H1 (cell line): Measurements from ENCODE around the gene ALG3. TPM values are rescaled to one million over a fixed set of nuclear protein-coding genes. Genes with fewer than 3 reads are reported as not detected.

ENCODE experiments used
- CTCF ChIA-PET: fragments of 300-600 bp; sonication (Branson Sonifier 250); formaldehyde crosslinking; loops from one replicate; lab custom pipeline; 2021; ENCODE audit not compliant: partially characterized antibody; lab: Charles Lee
- POLR2A ChIA-PET: fragments of 300-600 bp; sonication (Branson Sonifier 250); formaldehyde crosslinking; loops from one replicate; lab custom pipeline; 2021; ENCODE audit warnings: inconsistent platforms; ENCODE audit not compliant: partially characterized antibody; lab: Charles Lee
- DNase-seq, 2 experiments: peaks; one replicate each; pipeline versions ENCODE4 v3.0.0 to v3.0.0-alpha.2; 2010 to 2022; ENCODE audit warnings: low spot score in 2 of 2, low read depth in 1 of 2, mixed read lengths in 1 of 2
- FAIRE-seq: peaks from 2 replicates; lab custom pipeline; 2011; peaks lifted over from hg19 to GRCh38; lab: Jason Lieb, UNC
- H2AFZ ChIP-seq: 2 replicates; pipeline ENCODE4 v1.8.1; 2012; ENCODE audit warnings: low read length, inconsistent platforms
- H2AK5ac ChIP-seq: 2 replicates; pipeline ENCODE4 v1.6.1; 2013; ENCODE audit warnings: low read depth, low read length
- H2BK120ac ChIP-seq: replicated peaks from 2 replicates; pipeline ENCODE3; 2013; ENCODE audit warnings: low read depth, low read length, inconsistent platforms
- H2BK12ac ChIP-seq: 2 replicates; pipeline ENCODE4 v1.6.1; 2013; ENCODE audit warnings: low read depth, low read length
- H2BK15ac ChIP-seq: 2 replicates; pipeline ENCODE4 v1.6.1; 2013; ENCODE audit warnings: low read length
- H2BK20ac ChIP-seq: 2 replicates; pipeline ENCODE4 v1.6.1; 2013; ENCODE audit warnings: low read length
- H2BK5ac ChIP-seq: 2 replicates; pipeline ENCODE4 v1.6.1; 2013; ENCODE audit warnings: low read depth, low read length
- H3K14ac ChIP-seq: 2 replicates; pipeline ENCODE4 v1.6.1; 2013; ENCODE audit warnings: inconsistent platforms; ENCODE audit not compliant: insufficient read length
- H3K18ac ChIP-seq: 2 replicates; pipeline ENCODE4 v1.6.1; 2013; ENCODE audit warnings: low read length; ENCODE audit errors: extremely low read depth
- H3K23ac ChIP-seq: 2 replicates; pipeline ENCODE4 v1.6.1; 2013; ENCODE audit warnings: inconsistent platforms; ENCODE audit not compliant: insufficient read length
- H3K23me2 ChIP-seq: 2 replicates; pipeline ENCODE4 v1.6.1; 2013; ENCODE audit warnings: low read depth, low read length
- H3K27ac ChIP-seq: 2 replicates; pipeline ENCODE4 v1.6.1; 2011; ENCODE audit warnings: low read depth, low read length, inconsistent platforms
- H3K27me3 ChIP-seq, 4 experiments: replicated peaks in 1 of 4; 1 replicate in 1 of 4; 2 replicates in 3 of 4; pipeline versions ENCODE4 v1.6.1 to v1.8.1; 2011 to 2013; ENCODE audit warnings: low read length in 3 of 4, mild to moderate bottlenecking in 3 of 4, inconsistent platforms in 2 of 4, mixed read lengths in 2 of 4, moderate library complexity in 1 of 4; ENCODE audit not compliant: control insufficient read depth in 3 of 4, insufficient read depth in 3 of 4; ENCODE audit errors: extremely low read depth in 1 of 4
- H3K36me3 ChIP-seq, 4 experiments: 2 replicates each; pipeline versions ENCODE4 v1.6.1 to v1.8.1; 2011 to 2013; ENCODE audit warnings: mild to moderate bottlenecking in 4 of 4, low read length in 3 of 4, moderate library complexity in 2 of 4, control low read depth in 1 of 4, inconsistent platforms in 1 of 4; ENCODE audit not compliant: insufficient read depth in 4 of 4, control insufficient read depth in 2 of 4
- H3K4ac ChIP-seq: replicated peaks from 2 replicates; pipeline ENCODE3; 2013; ENCODE audit warnings: low read length, low read depth, mixed read lengths, inconsistent platforms; ENCODE audit not compliant: insufficient read length
- H3K4me1 ChIP-seq, 4 experiments: replicated peaks in 1 of 4; 1 replicate in 1 of 4; 2 replicates in 3 of 4; pipeline versions ENCODE4 v1.6.1 to v1.8.1; 2011 to 2013; ENCODE audit warnings: low read length in 3 of 4, inconsistent platforms in 2 of 4, mixed read lengths in 1 of 4; ENCODE audit not compliant: insufficient read depth in 4 of 4, control insufficient read depth in 3 of 4
- H3K4me2 ChIP-seq, 2 experiments: 2 replicates each; pipeline versions ENCODE4 v1.6.1 to v1.8.1; 2011 to 2013; ENCODE audit warnings: low read depth in 2 of 2, low read length in 2 of 2, control low read depth in 1 of 2, inconsistent platforms in 1 of 2, mild to moderate bottlenecking in 1 of 2; ENCODE audit not compliant: insufficient read depth in 1 of 2
- H3K4me3 ChIP-seq, 4 experiments: fragments of 200-600, 300-600 bp in 1 of 4; sonication (generic), shearing (Covaris generic), sonication (Bioruptor Twin) in 1 of 4; 2 replicates each; pipeline versions ENCODE4 v1.5.1 to v1.8.1; 2011 to 2016; ENCODE audit warnings: low read length in 4 of 4, low read depth in 3 of 4, control low read depth in 2 of 4, inconsistent platforms in 2 of 4, mild to moderate bottlenecking in 2 of 4, mixed read lengths in 1 of 4, moderate library complexity in 1 of 4; ENCODE audit not compliant: insufficient read depth in 2 of 4; ENCODE audit errors: extremely low read depth in 1 of 4
- H3K56ac ChIP-seq: replicated peaks from 2 replicates; pipeline ENCODE3; 2013; ENCODE audit warnings: low read depth, mild to moderate bottlenecking, mixed read lengths, low read length, inconsistent platforms; ENCODE audit not compliant: insufficient read length
- H3K79me1 ChIP-seq: 2 replicates; pipeline ENCODE4 v1.6.1; 2013; ENCODE audit warnings: low read depth, low read length, control low read depth
- H3K79me2 ChIP-seq, 2 experiments: 2 replicates each; pipeline versions ENCODE4 v1.6.1 to v1.8.1; 2012 to 2013; ENCODE audit warnings: low read length in 2 of 2, mild to moderate bottlenecking in 2 of 2, inconsistent platforms in 1 of 2; ENCODE audit not compliant: insufficient read depth in 2 of 2, control insufficient read depth in 1 of 2
- H3K9ac ChIP-seq, 4 experiments: replicated peaks in 1 of 4; 1 replicate in 1 of 4; 2 replicates in 3 of 4; pipeline versions ENCODE4 v1.6.1 to v1.8.1; 2011 to 2013; ENCODE audit warnings: low read depth in 3 of 4, low read length in 3 of 4, control low read depth in 2 of 4, mild to moderate bottlenecking in 2 of 4, moderate library complexity in 2 of 4, inconsistent platforms in 1 of 4; ENCODE audit errors: extremely low read depth in 1 of 4
- H3K9me3 ChIP-seq, 2 experiments: 2 replicates each; pipeline versions ENCODE4 v1.6.1 to v1.8.1; 2012 to 2013; ENCODE audit warnings: mild to moderate bottlenecking in 2 of 2, moderate library complexity in 2 of 2, control low read depth in 1 of 2, inconsistent platforms in 1 of 2, low read depth in 1 of 2, low read length in 1 of 2, mixed read lengths in 1 of 2; ENCODE audit not compliant: insufficient read depth in 2 of 2
- H4K20me1 ChIP-seq, 2 experiments: replicated peaks in 1 of 2; 2 replicates each; pipeline versions ENCODE3 to v1.8.1; 2011 to 2013; ENCODE audit warnings: inconsistent platforms in 2 of 2, low read length in 2 of 2, mild to moderate bottlenecking in 1 of 2; ENCODE audit not compliant: insufficient read depth in 2 of 2, control insufficient read depth in 1 of 2
- H4K5ac ChIP-seq: 2 replicates; pipeline ENCODE4 v1.6.1; 2013; ENCODE audit warnings: low read length, low read depth, mixed read lengths, inconsistent platforms; ENCODE audit not compliant: insufficient read length
- H4K8ac ChIP-seq: 2 replicates; pipeline ENCODE4 v1.8.0; 2013; ENCODE audit warnings: mild to moderate bottlenecking, moderate library complexity, low read length, inconsistent platforms; ENCODE audit not compliant: insufficient read depth; ENCODE audit errors: extremely low read depth
- H4K91ac ChIP-seq: replicated peaks from 2 replicates; pipeline ENCODE3; 2013; ENCODE audit warnings: low read length, mixed read lengths, inconsistent platforms; ENCODE audit not compliant: insufficient read length
- CREB1 ChIP-seq: IDR thresholded peaks from 2 replicates; pipeline ENCODE4 v1.6.1; 2012; ENCODE audit warnings: inconsistent platforms
- CTCF ChIP-seq, 3 experiments: IDR thresholded peaks; 1 replicate in 2 of 3; 2 replicates in 1 of 3; pipeline versions ENCODE4 v1.5.1 to v1.6.1; 2011; ENCODE audit warnings: low read length in 3 of 3, mild to moderate bottlenecking in 3 of 3, inconsistent platforms in 2 of 3, low read depth in 1 of 3, moderate library complexity in 1 of 3; ENCODE audit not compliant: insufficient read depth in 1 of 3; ENCODE audit errors: control extremely low read depth in 1 of 3
- KDM1A ChIP-seq: fragments of 200-600, 300-600 bp; sonication (generic); IDR thresholded peaks from 2 replicates; pipeline ENCODE4 v1.7.1; 2016; ENCODE audit warnings: mild to moderate bottlenecking, low read length, borderline replicate concordance
- PHF8 ChIP-seq: fragments of 200-600 bp; sonication (generic); conservative IDR thresholded peaks from 2 replicates; pipeline ENCODE4 v1.7.1; 2012; ENCODE audit warnings: low read depth, mild to moderate bottlenecking, inconsistent platforms, low read length, moderate library complexity
- RBBP5 ChIP-seq: IDR thresholded peaks from 2 replicates; pipeline ENCODE4 v1.7.1; 2012; ENCODE audit warnings: low read depth, mild to moderate bottlenecking, inconsistent platforms, low read length, moderate library complexity, borderline replicate concordance
- RXRA ChIP-seq: IDR thresholded peaks from 2 replicates; pipeline ENCODE4 v1.6.1; 2011; ENCODE audit warnings: low read depth, mild to moderate bottlenecking, low read length, moderate library complexity; ENCODE audit not compliant: insufficient read depth
- SIRT6 ChIP-seq: IDR thresholded peaks from one replicate; pipeline ENCODE4 v1.7.1; 2012; ENCODE audit warnings: low read length, inconsistent platforms
- TAF1 ChIP-seq: IDR thresholded peaks from 2 replicates; pipeline ENCODE4 v1.6.1; 2011; ENCODE audit warnings: mild to moderate bottlenecking, low read depth, low read length
- TAF7 ChIP-seq: optimal IDR thresholded peaks from 2 replicates; pipeline ENCODE3; 2011; ENCODE audit warnings: low read depth, mild to moderate bottlenecking, inconsistent platforms, low read length, moderate library complexity, borderline replicate concordance
- WGBS, 2 experiments: shearing (Covaris generic) in 1 of 2; methylation state at CpG; one replicate each; pipeline versions ENCODE4 v1.1.6 to v1.1.7; 2013 to 2015; ENCODE audit warnings: low lambda C conversion rate in 2 of 2, mixed read lengths in 2 of 2, inconsistent platforms in 1 of 2, low coverage in 1 of 2, missing lambda C conversion rate in 1 of 2; ENCODE audit not compliant: insufficient replicate concordance in 2 of 2, insufficient coverage in 1 of 2, insufficient read length in 1 of 2; ENCODE audit errors: extremely low coverage in 1 of 2, missing lambda C conversion rate in 1 of 2; 5-methylcytosine and 5-hydroxymethylcytosine counted together
- polyA plus RNA-seq, 7 experiments: library from polyadenylated mRNA; depleted of rRNA in 3 of 7; stranded (reverse) in 5 of 7; unstranded in 2 of 7; fragments of >200 nt in 5 of 7; fragments of 200-250 nt in 2 of 7; gene quantifications; 1 replicate in 5 of 7; 2 replicates in 1 of 7; 4 replicates in 1 of 7; pipeline versions ENCODE4 v1.2.1 to v1.2.3, GENCODE V29; 2011 to 2013; ENCODE audit warnings: missing spikeins in 2 of 7, mixed read lengths in 2 of 7
- total RNA-seq: library from RNA; stranded (reverse); fragmentation: NEBNext Ultra II Directional; extraction: Animal tissue kit (Norgen Biotek cat#: 25700); gene quantifications from 2 replicates; pipeline ENCODE4 v1.2.1, GENCODE V29; 2021

The ALG3 gene
- total and polyA plus RNA-seq, 2 of the 8 experiments (the other 6 are each of a cell fraction or from before 2014, with no cell fraction given), result 54.6 to 148 TPM

GRCh38 chr3:184229394-184230080 is 19.2 kb downstream of the ALG3 start, which contains the start of gene VWA5B2:
TSS of gene VWA5B2 (plus strand) at chr3:184229585. CDS start at chr3:184230529, 944 bp downstream.
- no peak within 1 kb of the TSS for H3K9ac ChIP-seq
- no peak within 1 kb of the TSS for H3K4ac ChIP-seq
- H3K23me2 ChIP-seq, result peaks cover 11% of the 10 kb centered on the region; the same call in 1 of the 2 replicates
- H2BK12ac ChIP-seq, result no peak within 1 kb of the TSS; the same call in 1 of the 2 replicates
- H3K36me3 ChIP-seq, result peaks cover 0 to 8% (median 0%) of the 10 kb centered on the region in 4 experiments; a peak in 1 of 8 replicates
- no peak within 1 kb of the TSS; the same call in 1 of the 2 replicates for H3K18ac ChIP-seq
- H3K27me3 ChIP-seq, result peaks cover 35 to 60% (median 53%) of the 10 kb centered on the region in 4 experiments
- H4K20me1 ChIP-seq, result peaks cover 4 to 7% of the 10 kb centered on the region in 2 experiments
- peaks cover 0 to 20% (median 4%) of the 10 kb centered on the region in 4 experiments; a peak in 5 of 7 replicates for H3K4me1 ChIP-seq
- no peak within 1 kb of the TSS for H2BK120ac ChIP-seq
- no peaks in the 10 kb centered on the region for H3K79me2 ChIP-seq
- ChIA-PET POLR2A (interaction anchor here (0.5 to 2.5 kb wide), 10 partner anchors 10 to 90 kb away, joined by 3 to 10 read pairs (median 3); partner anchors contain the start of genes ABCF3 and EEF1AKMT4), CTCF (interaction anchor here (1.1 to 10.3 kb wide), 10 partner anchors 11 to 324 kb away, joined by 3 to 183 read pairs (median 27); partner anchors contain the start of genes CAMK2N2 and EEF1AKMT4)
- H2BK15ac ChIP-seq, result no peak within 1 kb of the TSS
- no peak within 1 kb of the TSS for H3K56ac ChIP-seq
- peak within 1 kb of the TSS; percentile 33 to 59 (median 45) for H3K4me3 ChIP-seq
- no peak within 1 kb of the TSS for H4K5ac ChIP-seq
- no peak within 1 kb of the TSS for H2BK5ac ChIP-seq
- no peak within 1 kb of the TSS for H4K91ac ChIP-seq
- no peak within 1 kb of the TSS for H3K27ac ChIP-seq
- no peaks in the 10 kb centered on the region for H3K9me3 ChIP-seq
- no peak within 1 kb of the TSS for H4K8ac ChIP-seq
- no peak within 1 kb of the TSS for H3K14ac ChIP-seq
- H2BK20ac ChIP-seq, result no peak within 1 kb of the TSS
- peak within 1 kb of the TSS; percentile 61 to 96 for H3K4me2 ChIP-seq
- peak within 1 kb of the TSS; percentile 27; the same call in 1 of the 2 replicates for H2AFZ ChIP-seq
- H3K79me1 ChIP-seq, result no peaks in the 10 kb centered on the region
- DNase-seq, result peak in 1 of 2 experiments; percentile 86
- no peak within 1 kb of the TSS for H2AK5ac ChIP-seq
- H3K23ac ChIP-seq, result no peak within 1 kb of the TSS
- no peak for FAIRE-seq
- 5% methylated on average over 48 of the region's 66 CpGs; no CpG with 5 or more reads in 1 of the 2 experiments for WGBS, 2 experiments
- TF ChIP-seq SIRT6 (no peak), CREB1 (no peak), RXRA (no peak), TAF7 (no peak), CTCF (IDR thresholded peaks at IDR 0.05; ENCODE audit: control extremely low read depth in 1 of 3, insufficient read depth in 1 of 3, low read depth in 1 of 3, low read length in 3 of 3) (peak in 2 of 3 experiments; percentile 14 to 15; a peak in 1 of 4 replicates), PHF8 (0 out of 2 replicates have a peak, but pooled peaks have one; percentile 23), RBBP5 (no peak), KDM1A (no peak), TAF1 (0 out of 2 replicates have a peak, but pooled peaks have one; percentile 26)
